ENCODE results near the gene PSMB2.

DNA sequence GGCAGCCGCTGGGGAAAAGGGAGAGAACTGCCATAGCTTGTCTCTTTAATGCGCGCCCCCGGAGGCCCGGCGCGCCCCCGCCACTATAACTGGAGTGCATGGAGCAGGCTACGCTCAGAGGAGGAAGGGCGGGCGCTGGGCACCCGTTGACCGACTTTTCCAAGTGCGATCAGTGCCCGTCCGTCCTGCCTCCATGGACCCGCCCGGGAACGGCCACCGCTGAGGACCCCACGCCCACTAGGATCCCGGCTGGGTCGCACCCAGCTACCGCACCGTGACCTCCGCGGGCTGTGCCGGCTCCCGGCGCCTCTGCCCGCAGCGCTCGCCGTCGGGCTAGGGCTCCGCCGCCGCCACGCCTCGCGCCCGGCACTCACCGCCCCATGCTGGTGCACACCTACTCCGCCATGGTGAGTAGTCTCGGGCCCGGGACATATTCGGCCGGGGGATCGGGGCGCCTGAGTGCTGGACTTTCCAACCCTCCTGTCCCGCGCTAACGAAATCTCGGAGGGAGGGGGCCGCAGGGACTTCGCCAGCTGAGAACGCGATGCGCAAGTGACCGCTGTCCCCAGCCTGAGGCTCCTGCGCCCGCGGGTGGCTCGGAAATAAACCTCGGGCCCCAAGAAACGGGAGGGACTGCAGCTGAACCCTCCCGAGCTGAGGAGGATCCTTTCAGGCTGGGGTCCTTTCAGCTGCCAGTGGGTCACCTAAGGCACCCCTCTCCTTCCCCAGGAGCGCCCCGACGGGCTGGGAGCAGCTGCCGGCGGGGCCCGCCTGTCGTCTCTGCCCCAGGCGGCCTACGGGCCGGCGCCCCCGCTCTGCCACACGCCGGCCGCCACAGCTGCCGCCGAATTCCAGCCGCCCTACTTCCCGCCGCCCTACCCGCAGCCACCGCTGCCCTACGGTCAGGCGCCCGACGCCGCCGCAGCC lies 67.9 kb downstream of the PSMB2 start, which contains the start of gene TFAP2E:
- TF ChIP-seq, protein P1, sequence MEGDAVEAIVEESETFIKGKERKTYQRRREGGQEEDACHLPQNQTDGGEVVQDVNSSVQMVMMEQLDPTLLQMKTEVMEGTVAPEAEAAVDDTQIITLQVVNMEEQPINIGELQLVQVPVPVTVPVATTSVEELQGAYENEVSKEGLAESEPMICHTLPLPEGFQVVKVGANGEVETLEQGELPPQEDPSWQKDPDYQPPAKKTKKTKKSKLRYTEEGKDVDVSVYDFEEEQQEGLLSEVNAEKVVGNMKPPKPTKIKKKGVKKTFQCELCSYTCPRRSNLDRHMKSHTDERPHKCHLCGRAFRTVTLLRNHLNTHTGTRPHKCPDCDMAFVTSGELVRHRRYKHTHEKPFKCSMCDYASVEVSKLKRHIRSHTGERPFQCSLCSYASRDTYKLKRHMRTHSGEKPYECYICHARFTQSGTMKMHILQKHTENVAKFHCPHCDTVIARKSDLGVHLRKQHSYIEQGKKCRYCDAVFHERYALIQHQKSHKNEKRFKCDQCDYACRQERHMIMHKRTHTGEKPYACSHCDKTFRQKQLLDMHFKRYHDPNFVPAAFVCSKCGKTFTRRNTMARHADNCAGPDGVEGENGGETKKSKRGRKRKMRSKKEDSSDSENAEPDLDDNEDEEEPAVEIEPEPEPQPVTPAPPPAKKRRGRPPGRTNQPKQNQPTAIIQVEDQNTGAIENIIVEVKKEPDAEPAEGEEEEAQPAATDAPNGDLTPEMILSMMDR (IDR thresholded peaks at IDR 0.05; ENCODE audit: insufficient read depth, low read depth, low read length): no peak
- TF ChIP-seq EZH2 (IDR thresholded peaks at IDR 0.05; ENCODE audit: insufficient read depth, low read length): peak; percentile 99

Measured in astrocyte (in vitro differentiated cells and primary cell).